ENCODE measurements around the gene TRIM7. TPM values are rescaled to one million over a fixed set of nuclear protein-coding genes. Genes with fewer than 3 reads are reported as not detected.
"Not testable (repeated sequence)": the region's sequence is repeated elsewhere in the genome, so short reads cannot be mapped to it uniquely, and the experiment has no call there.

Gene TRIM7
- total RNA-seq, 2 donors from 2014 or later = 11.5 to 17.9 TPM

GRCh38 chr5:181217803-181218062 lies 12.7 kb upstream of the TRIM7 start:
- no peaks in the 10 kb centered on the region for H3K9me3 ChIP-seq
- no peak overlapping the region for H3K4me3 ChIP-seq
- no peaks in the 10 kb centered on the region for H3K27me3 ChIP-seq
- intact Hi-C loops (cut with DNase I) = no loop called here
- 2 to 3% methylated on average over 13 of the region's 13 CpGs for WGBS, 2 donors
- peak overlapping the region; percentile 35 to 78 (median 57) for H3K27ac ChIP-seq
- ATAC-seq (peak; percentile 3), DNase-seq (peak in 2 of 4 donors; percentile 42 to 46)
- TF ChIP-seq CTCF (IDR thresholded peaks at IDR 0.05) (no peak), POLR2A (IDR thresholded peaks at IDR 0.05) (no peak)
- H3K36me3 ChIP-seq (replicated peaks in 1 of 2; ENCODE audit: insufficient read depth in 1 of 2, low read depth in 2 of 2) = no peaks in the 10 kb centered on the region
- peaks cover 32% of the 10 kb centered on the region for H3K4me1 ChIP-seq

- ATAC-seq = peak; percentile 14
- H3K9me3 ChIP-seq = no peaks in the 10 kb centered on the region
- no peak overlapping the region for H3K4me3 ChIP-seq
- DNase-seq = peak; percentile 40 to 58 (median 42)
- 1 to 3% methylated on average over 9 to 46 of the region's 46 CpGs for WGBS, 2 donors
- intact Hi-C loops (cut with DNase I) = no loop called here
- no peaks in the 10 kb centered on the region for H3K36me3 ChIP-seq (replicated peaks in 1 of 2; ENCODE audit: insufficient read depth in 1 of 2, low read depth in 2 of 2)
- peak overlapping the region; percentile 35 to 78 (median 57) for H3K27ac ChIP-seq
- peaks cover 29% of the 10 kb centered on the region for H3K4me1 ChIP-seq
- H3K27me3 ChIP-seq = no peaks in the 10 kb centered on the region
- TF ChIP-seq POLR2A (IDR thresholded peaks at IDR 0.05) = peak in 1 of 3 donors; percentile 6
- TF ChIP-seq CTCF (IDR thresholded peaks at IDR 0.05) = peak in 2 of 7 experiments; percentile 12 to 13
Observed at GRCh38 chr5:181217111-181217802, 12.3 kb upstream of the TRIM7 start.

- ATAC-seq (no peak), DNase-seq (no peak)
- Histone ChIP-seq H3K4me3 (no peak overlapping the region), H3K27ac (no peak overlapping the region), H3K36me3 (replicated peaks in 1 of 2; ENCODE audit: insufficient read depth in 1 of 2, low read depth in 2 of 2) (no peaks in the 10 kb centered on the region), H3K27me3 (no peaks in the 10 kb centered on the region), H3K4me1 (peaks cover 22% of the 10 kb centered on the region), H3K9me3 (peaks cover 0 to 4% (median 0%) of the 10 kb centered on the region in 3 donors)
- TF ChIP-seq POLR2A (IDR thresholded peaks at IDR 0.05) (no peak), CTCF (IDR thresholded peaks at IDR 0.05) (no peak)
- intact Hi-C loops (cut with DNase I) = no loop called here
- WGBS, 2 donors = 29 to 51% methylated on average over 44 of the region's 44 CpGs
Observed at GRCh38 chr5:181215997-181216989, 11.3 kb upstream of the TRIM7 start.

- H3K4me1 ChIP-seq = peaks cover 22% of the 10 kb centered on the region
- DNase-seq; H3K36me3 ChIP-seq (replicated peaks in 1 of 2; ENCODE audit: insufficient read depth in 1 of 2, low read depth in 2 of 2); H3K27me3 ChIP-seq; ATAC-seq; H3K27ac ChIP-seq; H3K9me3 ChIP-seq; H3K4me3 ChIP-seq; intact Hi-C loops (cut with DNase I): not testable (repeated sequence)
- 91 to 94% methylated on average over 10 of the region's 10 CpGs for WGBS, 2 donors
Observed at GRCh38 chr5:181214249-181214648, 9.3 kb upstream of the TRIM7 start.

GRCh38 chr5:181212934-181213333 lies 7.9 kb upstream of the TRIM7 start:
- WGBS, 2 donors = 24 to 26% methylated on average over 2 of the region's 2 CpGs
- TF ChIP-seq POLR2A (IDR thresholded peaks at IDR 0.05) (no peak), CTCF (IDR thresholded peaks at IDR 0.05) (no peak)
- intact Hi-C loops (cut with DNase I) = no loop called here
- peaks cover 15% of the 10 kb centered on the region for H3K4me1 ChIP-seq
- no peaks in the 10 kb centered on the region for H3K27me3 ChIP-seq
- H3K9me3 ChIP-seq = peaks cover 0 to 4% (median 0%) of the 10 kb centered on the region in 3 donors
- H3K36me3 ChIP-seq (replicated peaks in 1 of 2; ENCODE audit: insufficient read depth in 1 of 2, low read depth in 2 of 2) = no peaks in the 10 kb centered on the region
- peak in 1 of 4 donors; percentile 51 for DNase-seq
- H3K4me3 ChIP-seq = no peak overlapping the region
- ATAC-seq = peak; percentile 41
- H3K27ac ChIP-seq = peak overlapping the region in 2 of 4 donors; percentile 20 to 26

All from body of pancreas (tissue), 4 donors.